GM23248 (cell line): Measurements from ENCODE around the gene ADAM19. TPM values are rescaled to one million over a fixed set of nuclear protein-coding genes. Genes with fewer than 3 reads are reported as not detected.

ENCODE experiments used
- DNase-seq: peaks from one replicate; pipeline ENCODE4 v3.0.0-alpha.2; 2015
- H2AFZ ChIP-seq: fragments of 200-600 bp; sonication (generic); 2 replicates; pipeline ENCODE4 v1.6.1; 2016; ENCODE audit warnings: antibody characterized with exemption
- H3F3A ChIP-seq: fragments of 200-600 bp; sonication (generic); 2 replicates; pipeline ENCODE4 v1.6.1; 2016; ENCODE audit warnings: mild to moderate bottlenecking, antibody characterized with exemption, mixed run types; ENCODE audit not compliant: insufficient read depth
- H3K27ac ChIP-seq: fragments of 200-600 bp; sonication (generic); 2 replicates; pipeline ENCODE4 v1.5.1; 2016; ENCODE audit warnings: mild to moderate bottlenecking
- H3K27me3 ChIP-seq: fragments of 200-600 bp; sonication (generic); replicated peaks from 2 replicates; pipeline ENCODE4 v1.6.1; 2016; ENCODE audit warnings: mild to moderate bottlenecking; ENCODE audit not compliant: insufficient read depth
- H3K36me3 ChIP-seq: fragments of 200-600 bp; sonication (generic); 2 replicates; pipeline ENCODE4 v1.6.1; 2016; ENCODE audit warnings: low read depth, mild to moderate bottlenecking
- H3K4me1 ChIP-seq: fragments of 200-600 bp; sonication (generic); 2 replicates; pipeline ENCODE4 v1.6.1; 2016; ENCODE audit warnings: mild to moderate bottlenecking; ENCODE audit not compliant: insufficient read depth
- H3K4me2 ChIP-seq: fragments of 200-600 bp; sonication (generic); one replicate; pipeline ENCODE4 v1.6.1; 2016; ENCODE audit warnings: mild to moderate bottlenecking; ENCODE audit not compliant: unreplicated experiment
- H3K4me3 ChIP-seq: fragments of 200-600 bp; sonication (generic); 2 replicates; pipeline ENCODE4 v1.5.1; 2016; ENCODE audit warnings: mild to moderate bottlenecking
- H3K79me2 ChIP-seq: fragments of 200-600 bp; sonication (generic); 2 replicates; pipeline ENCODE4 v1.6.1; 2016; ENCODE audit warnings: mild to moderate bottlenecking; ENCODE audit not compliant: insufficient read depth
- H3K9ac ChIP-seq: fragments of 200-600 bp; sonication (generic); 2 replicates; pipeline ENCODE4 v1.6.1; 2016; ENCODE audit warnings: mild to moderate bottlenecking
- H3K9me2 ChIP-seq: fragments of 200-600 bp; sonication (generic); 2 replicates; pipeline ENCODE4 v1.6.1; 2016; ENCODE audit warnings: mixed run types, mild to moderate bottlenecking, moderate library complexity; ENCODE audit not compliant: insufficient read depth
- H3K9me3 ChIP-seq: fragments of 200-600 bp; sonication (generic); one replicate; pipeline ENCODE4 v1.6.1; 2017; ENCODE audit warnings: low read depth
- H4K20me1 ChIP-seq: fragments of 200-600 bp; sonication (generic); 2 replicates; pipeline ENCODE4 v1.6.0; 2016; ENCODE audit not compliant: insufficient read depth
- EZH2 ChIP-seq: fragments of 200-600 bp; sonication (generic); IDR thresholded peaks from 2 replicates; pipeline ENCODE4 v1.6.1; 2018; ENCODE audit warnings: antibody characterized with exemption, mild to moderate bottlenecking; ENCODE audit not compliant: insufficient read depth, poor library complexity, severe bottlenecking
- EZH2phosphoT487 ChIP-seq: fragments of 200-600 bp; sonication (generic); IDR thresholded peaks from 2 replicates; pipeline ENCODE4 v1.6.1; 2018; ENCODE audit warnings: antibody characterized with exemption, moderate library complexity, mild to moderate bottlenecking, low read depth; ENCODE audit not compliant: insufficient read depth
- WGBS, 2 experiments: methylation state at CpG; one replicate each; pipeline ENCODE4 v1.1.6; 2015 to 2017; ENCODE audit warnings: low lambda C conversion rate in 2 of 2, low coverage in 1 of 2; ENCODE audit errors: missing lambda C conversion rate in 2 of 2; 5-methylcytosine and 5-hydroxymethylcytosine counted together
- in situ Hi-C: fragments of 300-500 bp; cut with MboI; formaldehyde crosslinking; loops from 2 replicates; pipeline ENCODE4 v1.15.0; 2020
- polyA plus RNA-seq: library from polyadenylated mRNA; unstranded; fragments of >200 nt; fragmentation: Nextera tagmentation; extraction: Ambion mirVana; gene quantifications from 2 replicates; pipeline ENCODE4 v1.2.1, GENCODE V29; 2016
- total RNA-seq: library from RNA; depleted of rRNA; stranded (reverse); fragments of >200 nt; shearing (Covaris generic); gene quantifications from 2 replicates; pipeline ENCODE4 v1.2.3, GENCODE V29; 2014

The ADAM19 gene
- total and polyA plus RNA-seq, 2 experiments from 2014 or later = 18.1 to 20.5 TPM

DNA sequence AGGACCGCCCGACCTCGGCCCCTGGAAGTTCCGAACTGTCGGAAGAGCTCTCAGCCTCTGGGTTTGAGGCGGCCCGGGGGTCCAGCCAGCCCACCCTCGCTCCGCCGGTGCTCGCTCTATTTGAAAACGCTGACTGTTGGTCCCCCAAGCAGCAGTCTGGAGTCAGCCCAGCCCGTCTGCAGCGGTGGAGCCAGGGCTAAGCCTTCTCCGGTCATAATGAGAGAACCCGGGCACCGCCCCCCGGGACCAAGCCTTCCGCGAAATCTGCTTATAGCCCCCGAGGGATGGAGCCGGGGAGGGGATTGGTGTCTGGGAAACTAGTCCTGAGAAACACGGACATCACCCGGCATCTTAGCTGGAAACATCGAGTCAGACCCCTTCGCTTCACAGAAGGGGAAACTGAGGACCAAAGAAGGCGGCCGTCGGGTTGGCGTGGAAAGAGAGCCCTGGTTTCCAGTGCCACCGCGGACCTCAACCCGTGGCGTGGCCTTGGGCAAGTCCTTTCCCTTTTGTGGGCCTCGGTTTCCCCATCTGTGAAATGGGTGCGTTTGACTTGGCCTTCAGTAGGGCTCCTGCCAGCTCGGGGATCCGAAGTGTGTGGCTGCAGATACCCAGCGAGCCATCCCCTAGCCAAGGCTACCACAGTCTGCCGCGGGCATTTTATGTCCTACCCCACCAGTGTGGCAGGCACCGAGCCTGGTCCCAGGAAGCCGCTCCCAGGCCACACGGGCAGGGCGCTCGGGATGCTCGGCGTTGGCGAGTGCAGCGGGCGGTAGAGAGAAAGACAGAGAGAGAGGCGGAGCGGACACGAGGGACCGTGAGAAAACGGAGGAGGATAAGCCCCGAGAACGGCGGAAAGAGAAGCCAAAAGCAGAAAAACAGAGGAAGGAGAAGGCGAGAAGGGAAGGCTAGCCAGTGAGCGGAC lies 857 bp downstream of the ADAM19 start:
- peaks cover 21% of the 10 kb centered on the region; the same call in 1 of the 2 replicates for H3F3A ChIP-seq
- H2AFZ ChIP-seq = peak overlapping the region; percentile 89
- no peaks in the 10 kb centered on the region for H4K20me1 ChIP-seq
- in situ Hi-C loops = no loop called here
- peaks cover 54% of the 10 kb centered on the region for H3K79me2 ChIP-seq
- peak overlapping the region; percentile 84 for H3K9ac ChIP-seq
- H3K36me3 ChIP-seq = no peaks in the 10 kb centered on the region
- 7% methylated on average over 59 to 61 of the region's 61 CpGs for WGBS, 2 experiments
- peak overlapping the region; percentile 90 for H3K4me3 ChIP-seq
- no peak for TF ChIP-seq EZH2phosphoT487
- TF ChIP-seq EZH2 = no peak
- H3K4me2 ChIP-seq = peak overlapping the region; percentile 82
- H3K27ac ChIP-seq = peak overlapping the region; percentile 61
- no peaks in the 10 kb centered on the region for H3K9me2 ChIP-seq
- H3K4me1 ChIP-seq = peaks cover 27% of the 10 kb centered on the region
- H3K27me3 ChIP-seq = no peaks in the 10 kb centered on the region
- H3K9me3 ChIP-seq = no peaks in the 10 kb centered on the region
- DNase-seq = peak; percentile 80

DNA sequence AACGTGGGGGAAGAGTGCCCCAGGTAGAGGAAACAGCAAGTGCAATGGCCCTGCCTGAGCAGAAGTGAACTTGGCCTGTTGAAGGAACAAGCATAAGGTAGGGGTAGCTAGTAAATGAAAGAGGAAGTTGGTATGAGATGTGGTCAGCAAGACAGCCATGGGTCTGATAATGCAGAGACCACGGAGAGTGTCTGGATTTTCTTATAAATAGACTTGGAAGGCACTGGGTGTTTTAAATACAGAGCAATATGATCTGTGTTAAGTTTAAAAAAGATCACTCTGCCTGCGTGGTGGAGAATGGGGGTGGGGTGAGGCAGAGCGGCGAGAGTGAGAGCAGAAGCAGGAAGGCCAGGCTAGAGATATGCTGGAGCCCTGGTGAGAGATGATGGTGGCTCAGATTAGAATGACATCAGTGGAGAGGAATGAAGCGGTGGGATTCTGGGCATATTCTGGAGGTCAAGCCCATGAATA lies 4.2 kb downstream of the ADAM19 start:
- in situ Hi-C loops = no loop called here
- peak overlapping the region; percentile 24 for H3K27ac ChIP-seq
- H3K4me1 ChIP-seq = peaks cover 27% of the 10 kb centered on the region
- peak overlapping the region; percentile 62 for H2AFZ ChIP-seq
- peak overlapping the region; percentile 34 for H3K4me2 ChIP-seq
- no peaks in the 10 kb centered on the region for H3K36me3 ChIP-seq
- no peak for TF ChIP-seq EZH2phosphoT487
- TF ChIP-seq EZH2 = no peak
- peaks cover 73% of the 10 kb centered on the region for H3K79me2 ChIP-seq
- peak overlapping the region; percentile 13 for H3K4me3 ChIP-seq
- no peaks in the 10 kb centered on the region for H3K9me3 ChIP-seq
- H3K9ac ChIP-seq = peak overlapping the region; percentile 32
- no peaks in the 10 kb centered on the region for H3K27me3 ChIP-seq
- H3K9me2 ChIP-seq = no peaks in the 10 kb centered on the region
- DNase-seq = peak; percentile 56
- peaks cover 21% of the 10 kb centered on the region; the same call in 1 of the 2 replicates for H3F3A ChIP-seq
- H4K20me1 ChIP-seq = no peaks in the 10 kb centered on the region
- WGBS, 2 experiments = 9 to 10% methylated on average over 6 of the region's 6 CpGs

DNA sequence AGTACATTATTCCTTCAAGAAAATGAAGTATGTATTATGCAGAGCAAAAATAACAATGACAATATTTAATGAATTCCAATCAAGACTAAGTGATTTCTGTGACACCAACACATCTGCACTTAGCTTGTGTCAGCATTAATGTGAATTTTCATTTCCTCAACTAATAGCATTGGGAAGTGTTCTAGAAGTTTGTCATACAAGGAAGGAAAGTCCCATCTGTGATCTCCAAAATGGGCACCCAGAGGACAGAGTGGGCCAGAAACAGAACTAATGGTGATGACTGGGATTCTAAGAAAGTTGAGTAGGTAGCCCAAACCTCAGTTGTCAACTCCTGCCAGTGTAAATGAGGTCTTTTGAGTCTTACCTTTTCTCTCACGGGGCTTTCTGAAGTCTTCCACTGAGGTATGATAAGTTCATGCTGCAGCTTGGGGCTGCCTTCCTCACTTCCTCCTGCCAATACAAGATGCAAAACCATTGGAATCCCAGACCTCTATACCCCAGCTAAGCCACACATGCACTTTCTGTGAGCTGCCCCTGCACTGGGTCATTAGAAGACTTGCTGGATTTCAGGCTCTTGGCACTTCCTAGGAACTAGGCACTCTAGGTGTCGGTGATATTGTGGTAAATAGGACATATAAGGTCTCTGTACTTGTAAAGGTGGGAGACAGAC lies 4.9 kb downstream of the ADAM19 start:
- no peaks in the 10 kb centered on the region for H4K20me1 ChIP-seq
- no peak for TF ChIP-seq EZH2
- TF ChIP-seq EZH2phosphoT487 = no peak
- H3K27me3 ChIP-seq = no peaks in the 10 kb centered on the region
- H3K4me3 ChIP-seq = no peak overlapping the region
- H3K9me3 ChIP-seq = no peaks in the 10 kb centered on the region
- in situ Hi-C loops = no loop called here
- no peak overlapping the region for H3K9ac ChIP-seq
- DNase-seq = no peak
- WGBS, 2 experiments = 99 to 100% methylated on average over 2 of the region's 2 CpGs
- H3K36me3 ChIP-seq = no peaks in the 10 kb centered on the region
- no peaks in the 10 kb centered on the region for H3K9me2 ChIP-seq
- peaks cover 78% of the 10 kb centered on the region for H3K79me2 ChIP-seq
- H3K27ac ChIP-seq = no peak overlapping the region
- no peak overlapping the region for H3K4me2 ChIP-seq
- no peak overlapping the region for H2AFZ ChIP-seq
- H3F3A ChIP-seq = peaks cover 21% of the 10 kb centered on the region; the same call in 1 of the 2 replicates
- peaks cover 27% of the 10 kb centered on the region for H3K4me1 ChIP-seq

DNA sequence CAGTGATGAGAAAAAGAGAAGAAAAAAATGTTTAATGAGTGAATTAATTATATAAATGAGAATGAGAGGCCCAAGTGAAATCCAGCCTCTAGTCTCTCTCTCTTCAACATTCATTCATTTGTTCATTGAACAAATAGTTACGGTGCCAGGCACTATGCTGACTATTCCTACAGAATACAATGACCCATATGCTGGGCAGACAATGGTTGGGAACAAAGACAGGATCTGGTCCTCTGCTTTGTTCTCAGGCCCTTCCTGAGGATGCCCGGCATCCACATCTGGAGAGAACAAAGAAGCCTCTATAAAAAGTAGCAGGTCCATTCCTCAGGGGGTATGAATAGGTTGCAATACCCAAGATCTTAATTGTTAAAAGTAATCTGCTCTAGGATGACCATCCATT lies 6.9 kb downstream of the ADAM19 start:
- H2AFZ ChIP-seq = no peak overlapping the region
- 70 to 83% methylated on average over 2 of the region's 2 CpGs for WGBS, 2 experiments
- H3K79me2 ChIP-seq = peaks cover 74% of the 10 kb centered on the region
- H3K4me3 ChIP-seq = no peak overlapping the region
- no peaks in the 10 kb centered on the region for H3K9me3 ChIP-seq
- H3K27me3 ChIP-seq = no peaks in the 10 kb centered on the region
- peaks cover 28% of the 10 kb centered on the region for H3F3A ChIP-seq
- H3K9me2 ChIP-seq = no peaks in the 10 kb centered on the region
- no peak for DNase-seq
- peaks cover 23% of the 10 kb centered on the region for H3K4me1 ChIP-seq
- no peak overlapping the region for H3K4me2 ChIP-seq
- no peak for TF ChIP-seq EZH2
- TF ChIP-seq EZH2phosphoT487 = no peak
- H3K36me3 ChIP-seq = no peaks in the 10 kb centered on the region
- no peak overlapping the region for H3K9ac ChIP-seq
- no peak overlapping the region for H3K27ac ChIP-seq
- no peaks in the 10 kb centered on the region for H4K20me1 ChIP-seq
- in situ Hi-C loops = no loop called here
